Mammary epithelial cell (primary cell): ENCODE measurements around the gene PRKCA.

Experiments used
- EZH2 ChIP-seq: IDR thresholded peaks from 2 replicates; pipeline ENCODE4 v1.6.1; 2012; ENCODE audit warnings: low read length, inconsistent platforms, borderline replicate concordance
- TF ChIP-seq, protein P1 (sequence below), 2 donors: IDR thresholded peaks in 1 of 2; conservative IDR thresholded peaks in 1 of 2; 2 replicates each; pipeline ENCODE4 v1.5.1; 2011 to 2012; ENCODE audit warnings: inconsistent platforms in 2 of 2, low read length in 2 of 2, mild to moderate bottlenecking in 2 of 2, control low read depth in 1 of 2, low read depth in 1 of 2; ENCODE audit not compliant: insufficient read depth in 1 of 2; ENCODE audit errors: extremely low read depth in 1 of 2

DNA sequence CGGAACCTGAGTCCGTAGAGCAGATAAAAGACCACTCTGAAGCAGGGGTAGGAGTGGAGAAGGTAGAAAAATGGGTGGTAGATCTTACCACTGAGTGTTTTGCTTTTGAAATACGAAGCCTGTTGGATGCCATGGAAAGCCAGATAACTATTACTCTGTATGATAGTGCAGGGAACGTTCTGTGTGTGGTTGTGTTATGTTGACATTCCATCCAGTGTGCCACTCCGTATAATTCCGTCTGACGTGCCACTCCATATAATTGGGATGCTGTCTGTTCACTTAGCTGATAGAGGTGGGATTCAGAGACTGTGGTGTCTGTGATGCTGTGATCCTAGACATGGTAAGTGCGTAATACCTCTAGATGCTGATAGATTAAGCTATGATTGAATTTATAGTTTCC lies 269.3 kb downstream of the PRKCA start:
- TF ChIP-seq, protein P1, sequence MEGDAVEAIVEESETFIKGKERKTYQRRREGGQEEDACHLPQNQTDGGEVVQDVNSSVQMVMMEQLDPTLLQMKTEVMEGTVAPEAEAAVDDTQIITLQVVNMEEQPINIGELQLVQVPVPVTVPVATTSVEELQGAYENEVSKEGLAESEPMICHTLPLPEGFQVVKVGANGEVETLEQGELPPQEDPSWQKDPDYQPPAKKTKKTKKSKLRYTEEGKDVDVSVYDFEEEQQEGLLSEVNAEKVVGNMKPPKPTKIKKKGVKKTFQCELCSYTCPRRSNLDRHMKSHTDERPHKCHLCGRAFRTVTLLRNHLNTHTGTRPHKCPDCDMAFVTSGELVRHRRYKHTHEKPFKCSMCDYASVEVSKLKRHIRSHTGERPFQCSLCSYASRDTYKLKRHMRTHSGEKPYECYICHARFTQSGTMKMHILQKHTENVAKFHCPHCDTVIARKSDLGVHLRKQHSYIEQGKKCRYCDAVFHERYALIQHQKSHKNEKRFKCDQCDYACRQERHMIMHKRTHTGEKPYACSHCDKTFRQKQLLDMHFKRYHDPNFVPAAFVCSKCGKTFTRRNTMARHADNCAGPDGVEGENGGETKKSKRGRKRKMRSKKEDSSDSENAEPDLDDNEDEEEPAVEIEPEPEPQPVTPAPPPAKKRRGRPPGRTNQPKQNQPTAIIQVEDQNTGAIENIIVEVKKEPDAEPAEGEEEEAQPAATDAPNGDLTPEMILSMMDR (conservative IDR thresholded peaks at IDR 0.05 in 1 of 2, IDR thresholded peaks at IDR 0.05 in 1 of 2; ENCODE audit: extremely low read depth in 1 of 2, insufficient read depth in 1 of 2, low read depth in 1 of 2, low read length in 2 of 2) = no peak
- TF ChIP-seq EZH2 = no peak
